Measurements from ENCODE around the gene C1QL2. TPM values are rescaled to one million over a fixed set of nuclear protein-coding genes. Genes with fewer than 3 reads are reported as not detected.

Gene C1QL2
- polyA plus RNA-seq (2013, experiment 1 of 2): 0.04 TPM
- 0.01 TPM for polyA plus RNA-seq (2013, experiment 2 of 2)

GRCh38 chr2:119158563-119159347 lies at the start of gene C1QL2:
Gene C1QL2 (minus strand): TSS chr2:119158751. CDS start chr2:119158269, 482 bp downstream.
- no CpG with 5 or more reads among the region's 71 CpGs for WGBS, 2 donors (ENCODE audit: extremely low coverage in 2 of 2, insufficient read length in 2 of 2, insufficient replicate concordance in 1 of 2)
- Histone ChIP-seq H3K9me3 (replicated peaks in 1 of 2; ENCODE audit: control insufficient read depth in 2 of 2, insufficient read depth in 1 of 2, low read depth in 1 of 2, low read length in 2 of 2) (no peaks in the 10 kb centered on the region), H2BK12ac (ENCODE audit: low read length) (no peak within 1 kb of the TSS), H3K14ac (ENCODE audit: low read length) (no peak within 1 kb of the TSS), H3K36me3 (replicated peaks in 1 of 2; ENCODE audit: control insufficient read depth in 2 of 2, insufficient read depth in 2 of 2, low read length in 2 of 2) (no peaks in the 10 kb centered on the region), H3K79me1 (ENCODE audit: low read depth, low read length) (peaks cover 2% of the 10 kb centered on the region), H3K4me1 (ENCODE audit: control insufficient read depth in 2 of 2, insufficient read depth in 1 of 2, low read depth in 1 of 2, low read length in 2 of 2) (peaks cover 0 to 23% of the 10 kb centered on the region in 2 donors), H2AK5ac (ENCODE audit: low read depth, low read length) (no peak within 1 kb of the TSS), H4K8ac (ENCODE audit: low read depth, low read length) (no peak within 1 kb of the TSS), H3K23ac (ENCODE audit: low read depth, low read length, poor library complexity) (peak within 1 kb of the TSS; percentile 85), H3K4ac (ENCODE audit: low read length) (no peak within 1 kb of the TSS), H2BK120ac (ENCODE audit: low read depth, low read length) (no peak within 1 kb of the TSS), H2BK5ac (ENCODE audit: low read length) (no peak within 1 kb of the TSS), H4K91ac (ENCODE audit: low read depth, low read length, poor library complexity) (no peak within 1 kb of the TSS), H2AFZ (ENCODE audit: low read length) (peak within 1 kb of the TSS; percentile 35), H3K18ac (ENCODE audit: low read length) (peak within 1 kb of the TSS; percentile 38), H3K9ac (ENCODE audit: low read depth, low read length, poor library complexity) (no peak within 1 kb of the TSS), H3K4me3 (ENCODE audit: low read length in 2 of 2) (peak within 1 kb of the TSS in 1 of 2 donors; percentile 74), H3K27me3 (ENCODE audit: control insufficient read depth in 3 of 3, insufficient read depth in 3 of 3, low read depth in 1 of 3, low read length in 3 of 3) (peaks cover 34 to 85% (median 60%) of the 10 kb centered on the region in 3 experiments), H3K27ac (replicated peaks; ENCODE audit: low read length) (no peak within 1 kb of the TSS), H2BK15ac (ENCODE audit: low read length) (no peak within 1 kb of the TSS), H3K4me2 (ENCODE audit: insufficient read depth, low read length, poor library complexity, severe bottlenecking) (peak within 1 kb of the TSS; percentile 87)
- peak; percentile 42 for DNase-seq (ENCODE audit: low spot score)

DNA sequence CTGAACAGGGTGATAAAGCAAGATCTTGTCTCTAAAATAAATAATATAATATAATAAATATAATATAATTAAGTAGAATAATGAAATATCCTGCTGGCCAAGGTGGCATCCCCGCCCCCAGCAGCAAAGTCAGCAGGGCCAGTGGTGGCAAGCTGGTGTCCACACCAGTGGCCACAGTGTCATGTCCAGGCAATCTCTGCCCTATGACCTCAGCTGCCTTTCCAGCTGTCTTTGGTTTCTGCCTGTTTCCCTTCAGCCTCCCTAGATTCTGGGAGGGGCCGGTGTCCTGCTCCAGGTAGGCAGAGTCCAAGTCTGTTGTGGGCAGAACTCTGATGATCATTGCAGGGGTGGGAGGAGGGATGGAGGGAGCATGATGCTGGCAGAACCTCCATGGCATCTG lies 48.9 kb upstream of the C1QL2 start:
- Histone ChIP-seq H4K91ac (ENCODE audit: low read depth, low read length, poor library complexity) (no peak overlapping the region), H3K23ac (ENCODE audit: low read depth, low read length, poor library complexity) (no peak overlapping the region), H2AK5ac (ENCODE audit: low read depth, low read length) (peak overlapping the region; percentile 60), H3K27me3 (ENCODE audit: control insufficient read depth in 3 of 3, insufficient read depth in 3 of 3, low read depth in 1 of 3, low read length in 3 of 3) (peaks cover 0 to 20% (median 0%) of the 10 kb centered on the region in 3 experiments), H2BK120ac (ENCODE audit: low read depth, low read length) (no peak overlapping the region), H2BK15ac (ENCODE audit: low read length) (no peak overlapping the region), H4K8ac (ENCODE audit: low read depth, low read length) (no peak overlapping the region), H3K36me3 (replicated peaks in 1 of 2; ENCODE audit: control insufficient read depth in 2 of 2, insufficient read depth in 2 of 2, low read length in 2 of 2) (no peaks in the 10 kb centered on the region), H2BK12ac (ENCODE audit: low read length) (no peak overlapping the region), H3K4me1 (ENCODE audit: control insufficient read depth in 2 of 2, insufficient read depth in 1 of 2, low read depth in 1 of 2, low read length in 2 of 2) (no peaks in the 10 kb centered on the region), H3K4me3 (ENCODE audit: low read length in 2 of 2) (no peak overlapping the region), H2BK5ac (ENCODE audit: low read length) (no peak overlapping the region), H3K9ac (ENCODE audit: low read depth, low read length, poor library complexity) (peak overlapping the region; percentile 51), H3K4me2 (ENCODE audit: insufficient read depth, low read length, poor library complexity, severe bottlenecking) (no peak overlapping the region), H3K9me3 (replicated peaks in 1 of 2; ENCODE audit: control insufficient read depth in 2 of 2, insufficient read depth in 1 of 2, low read depth in 1 of 2, low read length in 2 of 2) (no peaks in the 10 kb centered on the region), H2AFZ (ENCODE audit: low read length) (no peak overlapping the region), H3K79me1 (ENCODE audit: low read depth, low read length) (no peaks in the 10 kb centered on the region), H3K18ac (ENCODE audit: low read length) (no peak overlapping the region), H3K27ac (replicated peaks; ENCODE audit: low read length) (no peak overlapping the region), H3K14ac (ENCODE audit: low read length) (no peak overlapping the region), H3K4ac (ENCODE audit: low read length) (no peak overlapping the region)
- DNase-seq (ENCODE audit: low spot score): no peak
- WGBS, 2 donors (ENCODE audit: extremely low coverage in 2 of 2, insufficient read length in 2 of 2, insufficient replicate concordance in 1 of 2): no CpG with 5 or more reads among the region's 2 CpGs

DNA sequence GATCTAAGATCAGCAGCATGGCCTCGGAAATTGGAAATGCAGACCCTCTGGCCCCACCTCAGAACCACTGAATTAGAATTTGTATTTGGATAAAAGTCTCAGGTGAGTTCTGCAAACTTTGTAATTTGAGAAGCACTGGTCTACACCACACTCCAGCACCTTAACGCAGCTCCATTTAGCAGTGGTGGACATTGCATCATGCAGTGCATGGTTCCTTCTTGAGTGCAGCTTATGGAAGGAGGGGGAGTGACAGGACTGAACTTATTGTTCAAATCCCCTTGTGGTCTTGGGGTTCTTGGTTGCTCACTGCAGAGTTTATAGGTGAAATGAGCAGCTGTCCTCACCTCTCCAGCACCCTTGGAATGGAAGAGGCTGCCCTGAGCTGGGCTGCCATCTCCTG lies 47.6 kb upstream of the C1QL2 start:
- no peak overlapping the region for H3K23ac ChIP-seq (ENCODE audit: low read depth, low read length, poor library complexity)
- no peak overlapping the region for H3K4me2 ChIP-seq (ENCODE audit: insufficient read depth, low read length, poor library complexity, severe bottlenecking)
- H2BK15ac ChIP-seq (ENCODE audit: low read length): no peak overlapping the region
- no peak overlapping the region for H3K18ac ChIP-seq (ENCODE audit: low read length)
- no peaks in the 10 kb centered on the region for H3K79me1 ChIP-seq (ENCODE audit: low read depth, low read length)
- no peak overlapping the region for H3K4me3 ChIP-seq (ENCODE audit: low read length in 2 of 2)
- H3K14ac ChIP-seq (ENCODE audit: low read length): peak overlapping the region; percentile 75
- H2BK12ac ChIP-seq (ENCODE audit: low read length): no peak overlapping the region
- WGBS, 2 donors (ENCODE audit: extremely low coverage in 2 of 2, insufficient read length in 2 of 2, insufficient replicate concordance in 1 of 2): no CpG with 5 or more reads among the region's 2 CpGs
- H3K27ac ChIP-seq (replicated peaks; ENCODE audit: low read length): no peak overlapping the region
- no peak overlapping the region for H3K4ac ChIP-seq (ENCODE audit: low read length)
- no peaks in the 10 kb centered on the region for H3K36me3 ChIP-seq (replicated peaks in 1 of 2; ENCODE audit: control insufficient read depth in 2 of 2, insufficient read depth in 2 of 2, low read length in 2 of 2)
- H2BK120ac ChIP-seq (ENCODE audit: low read depth, low read length): no peak overlapping the region
- no peak overlapping the region for H2AFZ ChIP-seq (ENCODE audit: low read length)
- H3K9ac ChIP-seq (ENCODE audit: low read depth, low read length, poor library complexity): no peak overlapping the region
- peaks cover 0 to 20% (median 0%) of the 10 kb centered on the region in 3 experiments for H3K27me3 ChIP-seq (ENCODE audit: control insufficient read depth in 3 of 3, insufficient read depth in 3 of 3, low read depth in 1 of 3, low read length in 3 of 3)
- no peaks in the 10 kb centered on the region for H3K4me1 ChIP-seq (ENCODE audit: control insufficient read depth in 2 of 2, insufficient read depth in 1 of 2, low read depth in 1 of 2, low read length in 2 of 2)
- H4K8ac ChIP-seq (ENCODE audit: low read depth, low read length): no peak overlapping the region
- no peak overlapping the region for H4K91ac ChIP-seq (ENCODE audit: low read depth, low read length, poor library complexity)
- H3K9me3 ChIP-seq (replicated peaks in 1 of 2; ENCODE audit: control insufficient read depth in 2 of 2, insufficient read depth in 1 of 2, low read depth in 1 of 2, low read length in 2 of 2): no peaks in the 10 kb centered on the region
- no peak for DNase-seq (ENCODE audit: low spot score)
- no peak overlapping the region for H2BK5ac ChIP-seq (ENCODE audit: low read length)
- H2AK5ac ChIP-seq (ENCODE audit: low read depth, low read length): no peak overlapping the region

GRCh38 chr2:119205001-119205706 lies 46.6 kb upstream of the C1QL2 start:
- no peak for DNase-seq (ENCODE audit: low spot score)
- no CpG with 5 or more reads among the region's 13 CpGs for WGBS, 2 donors (ENCODE audit: extremely low coverage in 2 of 2, insufficient read length in 2 of 2, insufficient replicate concordance in 1 of 2)
- Histone ChIP-seq H3K4me3 (ENCODE audit: low read length in 2 of 2) (no peak overlapping the region), H2AFZ (ENCODE audit: low read length) (no peak overlapping the region), H3K14ac (ENCODE audit: low read length) (no peak overlapping the region), H3K4ac (ENCODE audit: low read length) (no peak overlapping the region), H2AK5ac (ENCODE audit: low read depth, low read length) (peak overlapping the region; percentile 41), H3K4me1 (ENCODE audit: control insufficient read depth in 2 of 2, insufficient read depth in 1 of 2, low read depth in 1 of 2, low read length in 2 of 2) (no peaks in the 10 kb centered on the region), H4K8ac (ENCODE audit: low read depth, low read length) (no peak overlapping the region), H3K4me2 (ENCODE audit: insufficient read depth, low read length, poor library complexity, severe bottlenecking) (no peak overlapping the region), H2BK15ac (ENCODE audit: low read length) (no peak overlapping the region), H2BK12ac (ENCODE audit: low read length) (no peak overlapping the region), H3K18ac (ENCODE audit: low read length) (peak overlapping the region; percentile 36), H3K27me3 (ENCODE audit: control insufficient read depth in 3 of 3, insufficient read depth in 3 of 3, low read depth in 1 of 3, low read length in 3 of 3) (peaks cover 0 to 20% (median 0%) of the 10 kb centered on the region in 3 experiments), H3K27ac (replicated peaks; ENCODE audit: low read length) (no peak overlapping the region), H2BK5ac (ENCODE audit: low read length) (no peak overlapping the region), H2BK120ac (ENCODE audit: low read depth, low read length) (no peak overlapping the region), H3K23ac (ENCODE audit: low read depth, low read length, poor library complexity) (no peak overlapping the region), H3K79me1 (ENCODE audit: low read depth, low read length) (no peaks in the 10 kb centered on the region), H3K36me3 (replicated peaks in 1 of 2; ENCODE audit: control insufficient read depth in 2 of 2, insufficient read depth in 2 of 2, low read length in 2 of 2) (no peaks in the 10 kb centered on the region), H3K9ac (ENCODE audit: low read depth, low read length, poor library complexity) (no peak overlapping the region), H3K9me3 (replicated peaks in 1 of 2; ENCODE audit: control insufficient read depth in 2 of 2, insufficient read depth in 1 of 2, low read depth in 1 of 2, low read length in 2 of 2) (no peaks in the 10 kb centered on the region), H4K91ac (ENCODE audit: low read depth, low read length, poor library complexity) (no peak overlapping the region)

Measured in neuronal stem cell (in vitro differentiated cells).